ENCODE results near the gene GARNL3.

The GARNL3 gene

DNA sequence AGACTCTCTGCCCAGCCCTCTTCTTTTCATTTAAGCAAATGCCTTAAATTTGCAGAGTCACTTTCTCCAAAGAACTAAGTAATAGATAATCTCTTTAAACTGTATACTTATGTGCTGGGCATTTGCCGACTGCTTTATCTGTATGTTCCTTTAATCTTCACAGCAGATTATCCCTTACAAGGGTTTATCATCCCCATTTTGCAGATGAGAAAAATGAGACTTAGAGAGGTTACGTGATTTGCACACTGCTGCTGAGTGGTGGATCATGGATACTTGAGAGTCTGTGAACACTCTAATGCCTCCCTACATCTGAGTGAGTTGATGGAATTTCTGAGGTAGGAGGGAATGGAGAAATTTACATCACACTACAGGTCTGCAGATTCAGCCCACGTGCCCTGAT, 163.8 kb downstream of the GARNL3 start:
- no peak for TF ChIP-seq ZNF202 (tag by site-specific recombination; IDR thresholded peaks at IDR 0.05; ENCODE audit: borderline replicate concordance)
- TF ChIP-seq ZNF157 (tag by site-specific recombination; IDR thresholded peaks at IDR 0.05) = no peak
- no peak for TF ChIP-seq ZNF248 (tag by site-specific recombination; IDR thresholded peaks at IDR 0.05)
- no peak for TF ChIP-seq ZNF175 (tag by site-specific recombination; IDR thresholded peaks at IDR 0.05)
- no peak for TF ChIP-seq SCRT1 (tag by site-specific recombination; IDR thresholded peaks at IDR 0.05; ENCODE audit: borderline replicate concordance)
- TF ChIP-seq ZNF558 (tag by site-specific recombination; IDR thresholded peaks at IDR 0.05) = no peak
- TF ChIP-seq ZNF341 (tag by site-specific recombination; IDR thresholded peaks at IDR 0.05; ENCODE audit: low read depth) = no peak
- no peak for TF ChIP-seq ZNF214 (tag by site-specific recombination; IDR thresholded peaks at IDR 0.05; ENCODE audit: borderline replicate concordance)
- no peak for TF ChIP-seq ZNF426 (tag by site-specific recombination; IDR thresholded peaks at IDR 0.05)
- no peak for TF ChIP-seq ZNF623 (tag by site-specific recombination; IDR thresholded peaks at IDR 0.05)
- TF ChIP-seq, protein P1, sequence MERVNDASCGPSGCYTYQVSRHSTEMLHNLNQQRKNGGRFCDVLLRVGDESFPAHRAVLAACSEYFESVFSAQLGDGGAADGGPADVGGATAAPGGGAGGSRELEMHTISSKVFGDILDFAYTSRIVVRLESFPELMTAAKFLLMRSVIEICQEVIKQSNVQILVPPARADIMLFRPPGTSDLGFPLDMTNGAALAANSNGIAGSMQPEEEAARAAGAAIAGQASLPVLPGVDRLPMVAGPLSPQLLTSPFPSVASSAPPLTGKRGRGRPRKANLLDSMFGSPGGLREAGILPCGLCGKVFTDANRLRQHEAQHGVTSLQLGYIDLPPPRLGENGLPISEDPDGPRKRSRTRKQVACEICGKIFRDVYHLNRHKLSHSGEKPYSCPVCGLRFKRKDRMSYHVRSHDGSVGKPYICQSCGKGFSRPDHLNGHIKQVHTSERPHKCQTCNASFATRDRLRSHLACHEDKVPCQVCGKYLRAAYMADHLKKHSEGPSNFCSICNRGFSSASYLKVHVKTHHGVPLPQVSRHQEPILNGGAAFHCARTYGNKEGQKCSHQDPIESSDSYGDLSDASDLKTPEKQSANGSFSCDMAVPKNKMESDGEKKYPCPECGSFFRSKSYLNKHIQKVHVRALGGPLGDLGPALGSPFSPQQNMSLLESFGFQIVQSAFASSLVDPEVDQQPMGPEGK (tag by site-specific recombination; IDR thresholded peaks at IDR 0.05) = no peak
- TF ChIP-seq ZNF544 (tag by site-specific recombination; IDR thresholded peaks at IDR 0.05) = no peak
- Histone ChIP-seq H3K27ac (ENCODE audit: extremely low read depth, low read depth, low read length) (no peak overlapping the region), H3K4me3 (ENCODE audit: low read depth, low read length) (no peak overlapping the region), H3K36me3 (ENCODE audit: control insufficient read depth in 2 of 2, insufficient read depth in 1 of 2, low read length in 2 of 2) (peaks cover 30 to 59% of the 10 kb centered on the region in 2 experiments; a peak in 2 of 3 replicates), H3K4me1 (ENCODE audit: control insufficient read depth, insufficient read depth, low read length) (no peaks in the 10 kb centered on the region), H3K9me3 (ENCODE audit: control insufficient read depth, insufficient read depth, low read depth, low read length) (no peaks in the 10 kb centered on the region)
- POLR2A ChIA-PET = no interaction called here
- CTCF ChIA-PET = no interaction called here

DNA sequence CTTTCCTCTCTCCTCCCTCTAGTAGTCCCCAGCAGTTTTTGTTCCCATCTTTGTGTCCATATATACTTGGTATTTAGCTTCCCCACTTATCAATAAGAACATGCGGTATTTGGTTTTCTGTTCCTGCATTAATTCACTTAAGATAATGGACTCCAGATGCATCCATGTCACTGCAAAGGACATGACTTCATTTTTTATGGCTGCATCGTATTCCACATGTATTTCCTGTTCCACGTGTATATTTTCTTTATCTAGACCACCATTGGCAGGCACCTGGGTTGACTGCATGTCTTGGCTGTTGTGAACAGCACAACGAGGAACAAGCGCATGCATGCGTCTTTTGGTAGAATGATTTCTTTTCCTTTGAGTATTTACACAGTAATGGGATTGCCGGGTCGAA, 165.8 kb downstream of the GARNL3 start:
- H3K36me3 ChIP-seq (ENCODE audit: control insufficient read depth in 2 of 2, insufficient read depth in 1 of 2, low read length in 2 of 2) = peaks cover 33 to 79% of the 10 kb centered on the region in 2 experiments; a peak in 2 of 3 replicates
- H3K4me1 ChIP-seq (ENCODE audit: control insufficient read depth, insufficient read depth, low read length) = no peaks in the 10 kb centered on the region
- no peak overlapping the region for H3K27ac ChIP-seq (ENCODE audit: extremely low read depth, low read depth, low read length)
- H3K9me3 ChIP-seq (ENCODE audit: control insufficient read depth, insufficient read depth, low read depth, low read length) = no peaks in the 10 kb centered on the region
- TF ChIP-seq ZNF146 (tag by site-specific recombination; IDR thresholded peaks at IDR 0.05) (peak; percentile 75; the same call in 1 of the 2 replicates), ZNF394 (tag by site-specific recombination; IDR thresholded peaks at IDR 0.05; ENCODE audit: borderline replicate concordance) (no peak)
- H3K4me3 ChIP-seq (ENCODE audit: low read depth, low read length) = no peak overlapping the region
- ChIA-PET CTCF (no interaction called here), POLR2A (interaction anchor here (1.5 kb wide), 1 partner anchor 21 kb away, joined by 4 read pairs; the partner anchor contains the start of genes LRSAM1 and RPL12)

DNA sequence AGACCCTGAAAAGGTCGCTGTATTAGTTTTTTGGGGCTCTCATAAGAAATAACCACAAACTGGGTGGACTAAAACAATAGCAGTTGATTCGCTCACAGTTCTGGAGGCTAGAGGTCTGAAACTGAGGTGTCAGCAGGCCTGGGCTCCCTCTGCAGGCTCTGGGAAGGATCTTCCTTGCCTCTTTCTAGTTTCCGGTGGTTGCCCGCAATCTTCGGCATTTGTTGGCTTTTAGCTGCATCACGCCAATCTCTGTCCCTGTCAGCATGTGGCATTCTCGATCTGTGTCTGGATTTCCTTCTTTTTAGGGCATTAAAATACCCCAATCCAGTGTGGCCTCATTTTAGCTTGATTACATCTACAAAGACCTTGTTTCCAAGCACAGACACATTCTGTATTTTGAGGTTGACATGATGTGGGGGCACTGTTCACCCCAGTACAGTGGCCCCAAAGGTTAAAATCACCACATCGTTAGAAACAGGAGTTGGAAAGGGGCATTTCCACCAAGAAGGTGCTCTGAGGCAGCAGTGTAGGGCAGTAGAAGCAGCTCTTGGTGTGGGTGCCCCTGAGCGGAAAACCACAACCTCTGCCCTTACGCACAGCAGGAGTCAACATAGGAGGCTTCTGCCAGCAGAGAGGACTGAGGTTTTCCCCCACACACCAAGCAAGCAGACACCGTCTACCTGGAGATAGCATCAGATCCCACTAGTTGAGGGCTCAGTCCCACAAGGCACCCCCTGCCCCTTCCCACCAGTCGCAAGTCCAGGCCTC, 173.1 kb downstream of the GARNL3 start:
- H3K36me3 ChIP-seq (ENCODE audit: control insufficient read depth in 2 of 2, insufficient read depth in 1 of 2, low read length in 2 of 2) = peaks cover 14 to 91% of the 10 kb centered on the region in 2 experiments; a peak in 2 of 3 replicates
- CTCF ChIA-PET = interaction anchor here (0.7 kb wide), 1 partner anchor 232 kb away, joined by 4 read pairs; no protein-coding TSS in a partner anchor
- POLR2A ChIA-PET = interaction anchor here (0.6 to 2.8 kb wide), 2 partner anchors 14 kb away, joined by 4 to 9 read pairs; partner anchors contain the start of genes LRSAM1, RPL12 and ZNF79
- TF ChIP-seq ZNF707 (tag by site-specific recombination; IDR thresholded peaks at IDR 0.05) (no peak), ZNF302 (tag by site-specific recombination; IDR thresholded peaks at IDR 0.05; ENCODE audit: low read depth) (no peak), ZNF350 (tag by site-specific recombination; IDR thresholded peaks at IDR 0.05) (no peak), ZNF214 (tag by site-specific recombination; IDR thresholded peaks at IDR 0.05; ENCODE audit: borderline replicate concordance) (no peak), ZBTB1 (tag by site-specific recombination; IDR thresholded peaks at IDR 0.05) (no peak)
- TF ChIP-seq, protein P2, sequence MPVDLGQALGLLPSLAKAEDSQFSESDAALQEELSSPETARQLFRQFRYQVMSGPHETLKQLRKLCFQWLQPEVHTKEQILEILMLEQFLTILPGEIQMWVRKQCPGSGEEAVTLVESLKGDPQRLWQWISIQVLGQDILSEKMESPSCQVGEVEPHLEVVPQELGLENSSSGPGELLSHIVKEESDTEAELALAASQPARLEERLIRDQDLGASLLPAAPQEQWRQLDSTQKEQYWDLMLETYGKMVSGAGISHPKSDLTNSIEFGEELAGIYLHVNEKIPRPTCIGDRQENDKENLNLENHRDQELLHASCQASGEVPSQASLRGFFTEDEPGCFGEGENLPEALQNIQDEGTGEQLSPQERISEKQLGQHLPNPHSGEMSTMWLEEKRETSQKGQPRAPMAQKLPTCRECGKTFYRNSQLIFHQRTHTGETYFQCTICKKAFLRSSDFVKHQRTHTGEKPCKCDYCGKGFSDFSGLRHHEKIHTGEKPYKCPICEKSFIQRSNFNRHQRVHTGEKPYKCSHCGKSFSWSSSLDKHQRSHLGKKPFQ (tag by site-specific recombination; IDR thresholded peaks at IDR 0.05) = no peak
- TF ChIP-seq, protein P3, sequence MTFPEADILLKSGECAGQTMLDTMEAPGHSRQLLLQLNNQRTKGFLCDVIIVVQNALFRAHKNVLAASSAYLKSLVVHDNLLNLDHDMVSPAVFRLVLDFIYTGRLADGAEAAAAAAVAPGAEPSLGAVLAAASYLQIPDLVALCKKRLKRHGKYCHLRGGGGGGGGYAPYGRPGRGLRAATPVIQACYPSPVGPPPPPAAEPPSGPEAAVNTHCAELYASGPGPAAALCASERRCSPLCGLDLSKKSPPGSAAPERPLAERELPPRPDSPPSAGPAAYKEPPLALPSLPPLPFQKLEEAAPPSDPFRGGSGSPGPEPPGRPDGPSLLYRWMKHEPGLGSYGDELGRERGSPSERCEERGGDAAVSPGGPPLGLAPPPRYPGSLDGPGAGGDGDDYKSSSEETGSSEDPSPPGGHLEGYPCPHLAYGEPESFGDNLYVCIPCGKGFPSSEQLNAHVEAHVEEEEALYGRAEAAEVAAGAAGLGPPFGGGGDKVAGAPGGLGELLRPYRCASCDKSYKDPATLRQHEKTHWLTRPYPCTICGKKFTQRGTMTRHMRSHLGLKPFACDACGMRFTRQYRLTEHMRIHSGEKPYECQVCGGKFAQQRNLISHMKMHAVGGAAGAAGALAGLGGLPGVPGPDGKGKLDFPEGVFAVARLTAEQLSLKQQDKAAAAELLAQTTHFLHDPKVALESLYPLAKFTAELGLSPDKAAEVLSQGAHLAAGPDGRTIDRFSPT (tag by site-specific recombination; IDR thresholded peaks at IDR 0.05) = no peak
- TF ChIP-seq, protein P4, sequence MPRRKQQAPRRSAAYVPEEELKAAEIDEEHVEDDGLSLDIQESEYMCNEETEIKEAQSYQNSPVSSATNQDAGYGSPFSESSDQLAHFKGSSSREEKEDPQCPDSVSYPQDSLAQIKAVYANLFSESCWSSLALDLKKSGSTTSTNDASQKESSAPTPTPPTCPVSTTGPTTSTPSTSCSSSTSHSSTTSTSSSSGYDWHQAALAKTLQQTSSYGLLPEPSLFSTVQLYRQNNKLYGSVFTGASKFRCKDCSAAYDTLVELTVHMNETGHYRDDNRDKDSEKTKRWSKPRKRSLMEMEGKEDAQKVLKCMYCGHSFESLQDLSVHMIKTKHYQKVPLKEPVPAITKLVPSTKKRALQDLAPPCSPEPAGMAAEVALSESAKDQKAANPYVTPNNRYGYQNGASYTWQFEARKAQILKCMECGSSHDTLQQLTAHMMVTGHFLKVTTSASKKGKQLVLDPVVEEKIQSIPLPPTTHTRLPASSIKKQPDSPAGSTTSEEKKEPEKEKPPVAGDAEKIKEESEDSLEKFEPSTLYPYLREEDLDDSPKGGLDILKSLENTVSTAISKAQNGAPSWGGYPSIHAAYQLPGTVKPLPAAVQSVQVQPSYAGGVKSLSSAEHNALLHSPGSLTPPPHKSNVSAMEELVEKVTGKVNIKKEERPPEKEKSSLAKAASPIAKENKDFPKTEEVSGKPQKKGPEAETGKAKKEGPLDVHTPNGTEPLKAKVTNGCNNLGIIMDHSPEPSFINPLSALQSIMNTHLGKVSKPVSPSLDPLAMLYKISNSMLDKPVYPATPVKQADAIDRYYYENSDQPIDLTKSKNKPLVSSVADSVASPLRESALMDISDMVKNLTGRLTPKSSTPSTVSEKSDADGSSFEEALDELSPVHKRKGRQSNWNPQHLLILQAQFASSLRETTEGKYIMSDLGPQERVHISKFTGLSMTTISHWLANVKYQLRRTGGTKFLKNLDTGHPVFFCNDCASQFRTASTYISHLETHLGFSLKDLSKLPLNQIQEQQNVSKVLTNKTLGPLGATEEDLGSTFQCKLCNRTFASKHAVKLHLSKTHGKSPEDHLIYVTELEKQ (tag by site-specific recombination; IDR thresholded peaks at IDR 0.05; ENCODE audit: borderline replicate concordance) = no peak

More for the DNA sequence above, 173.1 kb downstream of the GARNL3 start:
- no peaks in the 10 kb centered on the region for H3K4me1 ChIP-seq (ENCODE audit: control insufficient read depth, insufficient read depth, low read length)
- no peak overlapping the region for H3K27ac ChIP-seq (ENCODE audit: extremely low read depth, low read depth, low read length)
- H3K4me3 ChIP-seq (ENCODE audit: low read depth, low read length) = no peak overlapping the region
- H3K9me3 ChIP-seq (ENCODE audit: control insufficient read depth, insufficient read depth, low read depth, low read length) = no peaks in the 10 kb centered on the region
